HG03066 (cell line): ENCODE measurements around the gene MRC2.
A peak's percentile ranks its signal among the peaks of the same experiment; 100 is the strongest.
"Not testable (repeated sequence)": the region's sequence is repeated elsewhere in the genome, so short reads cannot be mapped to it uniquely, and the experiment has no call there.

ENCODE experiments used
- ATAC-seq: cut with Tn5 transposase; IDR thresholded peaks from one replicate; pipeline ENCODE4 v1.9.1; 2021; ENCODE audit warnings: low read depth; ENCODE audit not compliant: unreplicated experiment

MRC2 gene

GRCh38 chr17:62696726-62697490, 69.4 kb downstream of the MRC2 start:
- ATAC-seq, result no peak

DNA sequence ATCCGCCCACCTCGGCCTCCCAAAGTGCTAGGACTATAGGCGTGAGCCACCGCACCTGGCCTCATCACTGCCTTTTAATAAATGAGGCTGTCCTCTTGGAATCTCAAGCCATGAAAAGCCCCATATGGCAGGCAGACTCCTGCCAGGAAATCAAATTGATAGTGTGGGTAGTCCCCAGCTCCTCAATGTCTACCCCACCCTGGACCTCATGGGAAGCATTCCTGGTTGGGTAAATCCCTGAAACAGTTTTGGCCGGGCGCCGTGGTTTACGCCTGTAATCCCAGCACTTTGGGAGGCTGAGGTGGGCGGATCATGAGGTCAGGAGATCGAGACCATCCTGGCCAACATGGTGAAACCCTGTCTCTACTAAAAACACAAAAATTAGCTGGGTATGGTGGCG, 71.0 kb downstream of the MRC2 start:
- ATAC-seq, result not testable (repeated sequence)

DNA sequence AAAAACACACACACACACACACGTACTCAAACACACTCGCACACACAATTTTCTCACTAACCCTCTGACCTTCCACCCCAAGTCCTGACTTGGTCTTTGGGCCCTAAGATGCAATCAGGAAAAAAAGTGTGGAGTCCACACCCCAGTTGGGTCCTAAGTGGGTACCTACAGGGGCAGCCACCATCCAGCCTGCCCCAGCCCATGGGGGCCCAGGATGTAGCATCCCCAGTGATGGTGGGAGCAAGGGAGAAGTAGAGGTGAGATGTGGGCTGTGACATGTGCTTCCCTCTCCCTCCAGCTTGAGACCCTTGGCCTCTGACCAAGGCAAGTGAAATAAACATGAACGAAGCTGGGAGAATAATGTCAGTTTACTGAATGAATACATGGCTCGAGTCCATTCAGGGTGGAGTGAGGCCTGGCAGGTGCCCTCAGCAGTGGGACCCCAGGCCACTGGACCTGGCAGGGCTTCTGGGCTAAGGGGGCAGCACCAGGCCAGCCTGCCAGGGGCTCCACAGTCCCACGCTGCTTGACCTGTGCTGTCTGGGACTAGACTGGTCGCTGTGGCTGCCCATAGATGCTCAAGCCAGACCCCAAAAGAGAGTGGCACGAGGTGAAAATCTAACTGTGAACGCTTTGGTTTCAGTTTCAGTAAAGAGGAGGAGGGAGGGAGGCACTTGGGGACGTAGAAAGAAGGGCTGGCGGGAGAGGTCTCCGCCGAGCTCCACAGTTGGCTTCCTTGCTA, 73.7 kb downstream of the MRC2 start:
- ATAC-seq, result no peak

GRCh38 chr17:62701706-62702085, 74.2 kb downstream of the MRC2 start:
- ATAC-seq, result no peak

DNA sequence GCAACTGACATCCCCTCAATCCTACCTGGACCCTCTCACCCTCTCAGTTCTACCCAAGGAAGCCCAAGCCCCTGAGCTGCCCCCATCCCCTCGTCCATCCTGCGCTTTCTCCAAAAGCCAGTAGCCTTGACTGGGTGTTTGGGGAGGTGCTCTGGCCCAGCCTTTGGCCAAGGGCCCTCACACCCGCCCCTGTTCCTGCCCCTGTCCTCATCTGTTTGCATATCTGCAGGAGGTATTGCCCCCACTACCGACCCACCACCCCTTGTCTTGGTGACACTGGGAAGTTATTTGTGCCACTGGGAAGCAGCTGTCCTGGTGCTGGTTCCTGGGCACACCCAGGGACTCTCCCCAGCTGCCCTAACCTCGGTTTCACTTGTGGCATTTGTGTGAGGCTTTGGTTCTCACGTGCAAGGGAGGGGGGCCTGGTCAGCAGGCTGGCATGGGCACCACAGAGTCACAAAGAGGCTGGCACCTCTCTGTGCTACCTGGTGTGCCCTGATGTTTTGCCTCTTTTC, 75.3 kb downstream of the MRC2 start:
- ATAC-seq, result no peak

DNA sequence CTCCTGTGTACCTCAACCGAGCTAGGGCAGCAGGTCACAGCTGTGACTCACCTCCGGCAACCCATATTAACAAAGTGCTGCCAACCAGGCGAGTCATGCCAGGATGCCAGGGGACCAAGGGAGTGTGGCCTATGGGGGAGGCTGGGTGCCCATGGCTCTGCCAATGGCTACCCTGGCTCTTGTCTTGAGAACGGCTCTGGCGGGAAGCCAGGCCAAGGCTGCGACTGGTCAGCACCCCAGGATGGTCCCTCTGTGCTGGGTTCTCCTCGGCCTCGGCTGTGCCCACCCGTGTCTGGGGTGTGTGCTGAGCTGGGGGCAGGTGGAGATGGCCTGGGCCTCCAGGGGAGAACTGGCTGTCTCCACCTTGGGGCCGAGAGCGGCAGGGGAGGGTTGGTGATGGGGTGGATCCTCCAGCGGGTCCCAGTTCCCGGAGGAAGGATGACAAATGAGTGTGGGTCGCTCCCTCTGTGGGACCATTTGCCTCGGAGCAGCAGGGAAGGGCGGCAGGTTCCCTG, 75.8 kb downstream of the MRC2 start:
- ATAC-seq, result no peak

DNA sequence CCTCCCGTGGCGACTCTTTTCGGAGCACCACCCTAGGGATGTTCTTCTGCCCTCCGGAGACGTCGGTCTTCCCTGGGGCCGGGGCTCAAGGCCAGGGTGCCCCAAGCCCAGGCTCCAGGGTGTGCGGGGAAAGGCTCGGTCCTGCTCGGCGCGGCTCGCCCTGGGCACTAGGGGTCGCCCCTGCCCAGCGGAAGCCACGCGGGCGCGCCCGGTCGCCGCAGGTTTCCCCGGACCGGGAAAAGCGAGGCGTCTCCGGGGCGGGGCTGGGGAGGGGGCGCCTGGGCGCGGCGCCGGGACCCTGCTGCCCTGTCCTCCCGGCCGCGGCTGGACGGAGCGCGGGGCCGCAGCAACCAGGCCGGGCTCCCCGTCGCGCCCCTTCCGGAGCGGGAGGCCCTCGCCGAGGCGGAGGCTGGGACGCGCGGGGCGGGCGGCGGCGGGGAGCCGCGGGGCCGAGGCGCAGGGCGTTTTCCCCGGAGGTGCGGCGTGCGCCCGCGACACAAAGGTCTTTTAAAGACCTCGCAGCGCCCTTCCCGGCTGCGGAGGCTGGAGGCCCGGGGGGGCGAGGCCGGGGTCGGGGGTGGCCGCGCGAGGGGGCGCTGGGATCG, 76.4 kb downstream of the MRC2 start:
- peak; percentile 82 for ATAC-seq

GRCh38 chr17:62704381-62704971, 77.0 kb downstream of the MRC2 start:
- no peak for ATAC-seq

DNA sequence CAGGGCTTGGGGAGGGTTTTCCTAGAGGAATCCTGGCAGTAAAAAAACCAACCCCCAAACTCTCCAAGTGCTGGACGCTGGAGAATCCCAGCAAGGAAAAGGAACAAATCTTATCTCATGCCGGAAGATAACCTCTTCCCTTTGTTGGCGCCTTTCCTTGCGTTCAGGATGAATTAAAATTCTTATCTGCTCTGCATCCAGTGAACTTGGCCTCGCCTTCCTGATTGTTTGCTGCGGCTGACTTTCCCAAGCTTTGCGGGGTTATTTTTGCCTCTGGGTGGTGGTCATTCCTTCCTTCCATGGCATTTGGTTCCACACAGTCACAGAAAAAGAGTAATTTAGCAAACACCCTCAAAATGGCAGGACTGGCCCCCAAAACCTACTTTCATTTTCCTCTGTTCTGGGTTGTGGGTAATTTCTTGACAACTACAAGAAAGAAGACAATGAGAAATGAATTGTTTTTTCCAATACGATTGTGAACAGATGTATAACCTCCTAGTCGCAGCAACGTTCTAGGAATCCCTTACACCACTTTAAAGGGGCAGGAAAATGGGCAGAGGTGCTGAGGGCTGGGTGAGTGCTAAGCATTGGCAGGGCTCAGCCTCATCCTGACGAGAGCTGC, 77.8 kb downstream of the MRC2 start:
- ATAC-seq, result no peak

- no peak for ATAC-seq
Measured at GRCh38 chr17:62705778-62706597, 78.5 kb downstream of the MRC2 start.

DNA sequence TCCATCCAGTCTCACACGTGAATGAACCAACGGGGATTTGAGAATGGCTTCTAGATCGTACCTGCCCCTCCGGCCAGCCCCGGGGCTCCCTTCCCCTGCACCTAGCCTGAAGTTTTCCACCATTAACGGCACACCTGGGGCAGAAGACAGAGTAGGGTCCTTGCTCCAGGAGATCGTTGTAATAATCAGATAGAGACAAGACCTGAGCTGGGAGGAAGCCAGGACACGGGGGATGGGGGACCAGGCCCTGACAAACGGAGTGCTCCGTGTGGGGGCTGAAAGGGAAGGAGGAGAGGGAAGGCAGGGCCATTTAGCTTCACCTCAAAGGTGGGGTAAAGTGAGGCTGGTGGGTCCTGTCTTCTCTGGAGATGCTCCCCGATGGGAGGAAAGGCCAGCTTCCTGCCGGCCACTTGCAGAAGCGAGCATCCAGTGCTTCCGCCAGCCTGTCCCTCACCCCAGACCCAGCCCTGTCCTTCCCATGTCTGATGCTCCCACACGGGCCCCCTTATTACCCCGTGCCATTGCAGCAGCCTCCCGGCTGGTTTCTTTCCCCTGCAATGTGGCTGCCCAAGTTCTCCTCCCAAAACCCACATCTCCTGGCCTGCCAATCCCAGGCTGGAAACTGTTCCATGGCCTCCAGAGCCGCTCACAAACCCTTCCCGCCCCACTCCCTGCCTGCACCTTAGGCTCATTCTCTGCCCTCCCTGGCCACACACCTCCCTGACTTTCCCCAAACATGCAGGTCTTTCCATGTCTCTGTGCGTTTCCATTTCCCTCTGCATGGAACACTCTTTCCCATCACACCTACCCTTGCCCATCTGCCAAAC, 79.3 kb downstream of the MRC2 start:
- ATAC-seq, result no peak

DNA sequence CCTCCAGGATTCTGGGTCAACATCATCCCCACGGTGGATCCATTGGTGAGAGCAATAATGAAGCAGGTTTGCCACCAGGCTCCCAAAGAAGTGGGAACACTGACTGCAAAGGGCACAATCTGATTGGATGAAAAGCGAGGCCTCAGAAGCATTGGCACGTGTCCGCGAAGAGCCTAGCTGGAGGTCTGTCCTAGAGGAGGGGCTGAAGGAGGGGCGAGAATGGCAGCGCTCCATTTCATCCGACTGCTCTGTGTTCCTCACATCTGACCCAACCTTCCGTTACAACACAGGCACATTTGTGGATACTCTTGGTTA, 79.9 kb downstream of the MRC2 start:
- ATAC-seq, result no peak

GRCh38 chr17:62708587-62708986, 81.1 kb downstream of the MRC2 start:
- no peak for ATAC-seq

- no peak for ATAC-seq
Measured at GRCh38 chr17:62712171-62712581, 84.7 kb downstream of the MRC2 start.

DNA sequence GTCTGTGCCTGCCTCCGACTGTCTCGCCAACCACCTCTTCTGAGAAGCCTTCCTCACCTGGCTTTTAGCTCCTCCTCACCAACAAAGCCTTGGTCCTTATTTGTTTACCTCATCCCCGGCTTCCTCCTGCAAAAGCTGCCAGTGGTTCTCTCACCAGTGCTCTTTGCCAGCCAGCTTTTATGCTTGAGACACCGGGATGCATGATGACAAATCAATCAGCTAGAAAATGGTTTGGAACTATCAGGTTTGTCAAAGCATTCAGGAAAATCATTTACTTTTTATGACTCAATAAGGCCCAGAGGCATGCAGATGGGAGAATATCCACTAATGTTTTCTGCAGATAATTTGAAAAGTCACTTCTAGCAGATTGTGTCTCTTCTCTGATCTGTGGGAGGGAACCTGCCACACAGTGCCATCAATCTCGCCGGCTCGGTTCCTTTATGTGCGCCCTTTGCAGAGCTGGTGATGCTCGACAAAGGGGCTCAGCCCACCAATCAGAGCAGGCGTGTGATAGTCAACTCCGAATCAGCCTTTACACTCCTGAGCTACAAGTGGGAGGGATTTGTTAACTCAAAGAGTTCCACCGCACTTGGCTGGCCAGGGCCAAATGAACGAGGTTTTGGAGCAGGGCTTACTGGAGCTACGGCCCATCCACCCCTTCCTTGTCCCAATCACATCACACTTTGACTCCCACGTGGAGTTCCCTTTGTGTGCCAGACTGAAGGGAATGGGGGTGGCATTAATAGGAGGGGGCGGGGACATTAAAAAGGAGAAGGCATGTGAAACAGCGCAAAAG, 85.8 kb downstream of the MRC2 start:
- no peak for ATAC-seq

DNA sequence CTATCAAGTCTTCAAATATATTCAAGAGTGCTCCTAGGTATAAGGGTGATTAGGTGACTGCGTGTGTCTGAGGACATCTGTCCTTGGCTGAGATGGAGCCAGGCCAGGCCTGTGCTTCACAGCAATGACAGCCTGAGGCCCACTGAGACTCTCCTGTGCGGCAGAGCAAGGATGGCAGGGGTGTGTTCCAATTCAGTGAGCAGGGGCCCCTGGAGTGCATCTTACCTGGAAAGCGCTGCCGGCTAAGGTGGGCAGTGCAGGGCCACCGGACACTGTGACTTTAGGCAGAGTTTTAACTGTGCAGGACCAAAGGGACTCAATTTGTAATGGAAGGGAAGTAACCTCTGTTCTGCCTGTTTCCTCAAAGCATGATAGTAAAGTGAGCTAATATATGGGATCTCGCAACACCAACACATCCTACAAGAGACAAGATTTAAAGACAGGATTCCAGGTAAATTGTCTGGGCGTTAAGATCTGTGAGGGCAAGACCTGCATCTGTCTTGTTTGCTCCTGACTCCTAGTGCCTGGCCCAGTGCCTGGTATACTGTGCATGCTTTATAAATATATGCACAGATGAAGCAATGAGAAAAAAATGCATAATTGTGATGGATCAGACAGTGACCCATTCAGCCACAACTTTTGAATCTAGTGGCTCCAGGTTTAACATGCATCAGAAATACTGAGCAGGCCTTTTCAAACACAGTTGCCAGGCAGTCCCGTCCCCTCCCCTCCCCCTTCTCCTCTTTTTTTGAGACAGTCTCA, 86.7 kb downstream of the MRC2 start:
- ATAC-seq, result no peak

GRCh38 chr17:62715882-62716390, 88.5 kb downstream of the MRC2 start:
- ATAC-seq, result no peak
